ENCODE data around the gene PLEKHB1.

PLEKHB1 gene

DNA sequence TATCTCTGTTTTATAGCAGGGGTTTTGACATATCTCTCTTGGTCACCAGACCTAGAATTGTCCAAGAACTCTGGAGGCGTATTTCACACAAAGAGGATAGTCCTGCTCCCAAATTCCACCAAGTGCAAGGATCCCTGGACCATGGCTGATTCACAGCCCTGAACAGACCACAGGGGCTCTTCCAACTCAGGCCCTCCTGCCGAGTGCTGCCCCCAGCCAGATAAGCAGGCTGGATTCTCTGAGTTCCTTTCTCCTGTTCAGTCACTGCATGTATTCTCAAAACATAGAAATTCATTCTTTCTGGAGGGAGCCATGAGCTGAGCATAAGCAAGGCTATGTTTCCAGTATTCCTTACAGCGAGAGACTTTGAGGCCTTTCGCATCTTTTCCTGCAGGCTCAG lies 13.4 kb upstream of the PLEKHB1 start:
- Histone ChIP-seq H3K27me3 (ENCODE audit: control insufficient read depth, insufficient read depth, low read length) (peaks cover 23% of the 10 kb centered on the region), H3K9me3 (ENCODE audit: control insufficient read depth, insufficient read depth, low read depth, low read length) (no peaks in the 10 kb centered on the region; the same call in 1 of the 2 replicates), H3K9ac (ENCODE audit: low read length) (no peak overlapping the region), H3K27ac (ENCODE audit: low read depth, low read length) (no peak overlapping the region), H3K4me3 (ENCODE audit: low read depth, low read length) (no peak overlapping the region), H3K36me3 (ENCODE audit: control insufficient read depth, insufficient read depth, low read length) (no peaks in the 10 kb centered on the region), H3K4me1 (ENCODE audit: control insufficient read depth, insufficient read depth, low read length) (peaks cover 28% of the 10 kb centered on the region)

DNA sequence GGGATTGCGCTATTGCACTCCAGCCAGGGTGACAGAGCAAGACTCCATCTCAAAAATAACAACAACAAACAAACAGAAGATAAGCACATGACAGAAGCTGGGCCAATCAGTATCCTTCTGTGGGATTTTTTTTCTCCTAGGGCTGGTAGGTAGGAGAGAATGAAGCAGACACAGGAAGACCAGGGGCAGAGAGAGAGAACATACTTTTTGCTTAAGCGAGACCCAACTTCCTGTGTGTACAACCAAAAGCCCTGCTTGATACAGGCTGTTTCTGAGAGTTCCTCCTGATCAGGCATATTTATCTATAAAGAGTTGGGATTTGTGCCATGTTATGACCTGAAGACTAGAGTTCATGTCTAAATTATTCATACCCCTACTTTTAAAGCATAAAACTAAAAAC lies 12.4 kb upstream of the PLEKHB1 start:
- H3K9ac ChIP-seq (ENCODE audit: low read length) = no peak overlapping the region
- H3K9me3 ChIP-seq (ENCODE audit: control insufficient read depth, insufficient read depth, low read depth, low read length) = no peaks in the 10 kb centered on the region; the same call in 1 of the 2 replicates
- H3K4me1 ChIP-seq (ENCODE audit: control insufficient read depth, insufficient read depth, low read length) = peaks cover 21% of the 10 kb centered on the region
- H3K27me3 ChIP-seq (ENCODE audit: control insufficient read depth, insufficient read depth, low read length) = peaks cover 17% of the 10 kb centered on the region
- no peak overlapping the region for H3K27ac ChIP-seq (ENCODE audit: low read depth, low read length)
- no peak overlapping the region for H3K4me3 ChIP-seq (ENCODE audit: low read depth, low read length)
- H3K36me3 ChIP-seq (ENCODE audit: control insufficient read depth, insufficient read depth, low read length) = no peaks in the 10 kb centered on the region

DNA sequence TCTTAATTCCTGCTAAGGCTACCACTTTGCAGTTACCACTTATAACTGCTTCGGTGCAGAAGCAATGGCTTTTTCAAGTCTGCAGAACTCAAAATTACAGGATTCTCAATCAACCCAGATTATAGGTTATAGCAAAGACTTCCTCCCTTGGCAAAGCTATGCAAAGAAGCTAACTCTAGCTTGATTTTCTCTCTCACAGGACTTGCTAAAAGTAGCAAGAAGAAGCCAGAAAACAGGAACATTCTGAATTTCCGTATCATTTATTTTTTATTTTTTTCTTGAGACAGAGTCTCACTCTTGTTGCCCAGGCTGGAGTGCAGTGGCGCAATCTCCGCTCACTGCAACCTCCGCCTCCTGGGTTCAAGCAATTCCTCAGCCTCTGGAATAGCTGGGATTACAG lies 10.7 kb upstream of the PLEKHB1 start:
- H3K27ac ChIP-seq (ENCODE audit: low read depth, low read length) = no peak overlapping the region
- no peak overlapping the region for H3K9ac ChIP-seq (ENCODE audit: low read length)
- no peak overlapping the region for H3K4me3 ChIP-seq (ENCODE audit: low read depth, low read length)
- H3K27me3 ChIP-seq (ENCODE audit: control insufficient read depth, insufficient read depth, low read length) = peaks cover 2% of the 10 kb centered on the region
- H3K9me3 ChIP-seq (ENCODE audit: control insufficient read depth, insufficient read depth, low read depth, low read length) = no peaks in the 10 kb centered on the region; the same call in 1 of the 2 replicates
- H3K4me1 ChIP-seq (ENCODE audit: control insufficient read depth, insufficient read depth, low read length) = peaks cover 7% of the 10 kb centered on the region; the same call in 1 of the 2 replicates
- H3K36me3 ChIP-seq (ENCODE audit: control insufficient read depth, insufficient read depth, low read length) = no peaks in the 10 kb centered on the region

DNA sequence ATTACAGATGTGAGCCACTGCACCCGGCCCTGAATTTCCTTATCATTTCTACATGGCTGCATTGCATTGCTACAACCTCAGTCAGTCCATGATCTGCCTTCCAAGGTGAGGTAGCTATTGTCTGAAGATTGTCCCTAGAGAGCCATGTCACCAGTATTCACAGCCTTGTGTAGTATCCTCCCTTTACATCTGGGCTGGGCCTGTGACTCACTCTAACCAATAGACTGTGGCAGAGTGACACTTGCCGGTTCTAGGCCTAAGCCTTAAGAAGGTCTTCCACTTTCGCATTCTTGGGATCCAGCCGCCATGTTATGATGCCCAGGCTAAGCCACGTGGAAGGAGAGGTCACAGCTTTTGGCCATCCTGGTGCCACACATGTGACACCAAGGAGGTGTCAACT lies 10.1 kb upstream of the PLEKHB1 start:
- Histone ChIP-seq H3K4me3 (ENCODE audit: low read depth, low read length) (no peak overlapping the region), H3K4me1 (ENCODE audit: control insufficient read depth, insufficient read depth, low read length) (peaks cover 7% of the 10 kb centered on the region; the same call in 1 of the 2 replicates), H3K9me3 (ENCODE audit: control insufficient read depth, insufficient read depth, low read depth, low read length) (no peaks in the 10 kb centered on the region; the same call in 1 of the 2 replicates), H3K27ac (ENCODE audit: low read depth, low read length) (no peak overlapping the region), H3K36me3 (ENCODE audit: control insufficient read depth, insufficient read depth, low read length) (no peaks in the 10 kb centered on the region), H3K27me3 (ENCODE audit: control insufficient read depth, insufficient read depth, low read length) (no peaks in the 10 kb centered on the region), H3K9ac (ENCODE audit: low read length) (no peak overlapping the region)

DNA sequence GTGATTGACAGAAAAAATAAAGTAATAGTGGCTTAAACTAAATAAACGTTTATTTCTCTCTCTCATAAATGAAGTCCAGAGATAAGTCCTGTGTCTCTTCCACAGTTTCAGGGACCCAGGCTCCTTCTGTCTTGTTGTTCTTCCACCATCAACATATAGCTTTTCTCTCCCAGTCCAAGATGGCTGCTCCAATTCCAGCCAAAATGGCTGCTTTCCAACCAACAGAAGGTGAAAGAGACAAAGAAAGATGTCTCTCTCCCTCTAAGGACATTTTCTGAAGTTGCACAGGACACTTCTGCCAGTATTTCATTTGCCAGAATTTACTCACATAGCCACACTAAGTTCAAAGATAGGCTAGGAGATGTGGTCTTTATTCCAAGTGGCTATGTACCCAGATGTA lies 9.4 kb upstream of the PLEKHB1 start:
- Histone ChIP-seq H3K27me3 (ENCODE audit: control insufficient read depth, insufficient read depth, low read length) (no peaks in the 10 kb centered on the region), H3K4me1 (ENCODE audit: control insufficient read depth, insufficient read depth, low read length) (peaks cover 7% of the 10 kb centered on the region; the same call in 1 of the 2 replicates), H3K9ac (ENCODE audit: low read length) (no peak overlapping the region), H3K9me3 (ENCODE audit: control insufficient read depth, insufficient read depth, low read depth, low read length) (no peaks in the 10 kb centered on the region; the same call in 1 of the 2 replicates), H3K27ac (ENCODE audit: low read depth, low read length) (no peak overlapping the region), H3K4me3 (ENCODE audit: low read depth, low read length) (no peak overlapping the region), H3K36me3 (ENCODE audit: control insufficient read depth, insufficient read depth, low read length) (no peaks in the 10 kb centered on the region)

DNA sequence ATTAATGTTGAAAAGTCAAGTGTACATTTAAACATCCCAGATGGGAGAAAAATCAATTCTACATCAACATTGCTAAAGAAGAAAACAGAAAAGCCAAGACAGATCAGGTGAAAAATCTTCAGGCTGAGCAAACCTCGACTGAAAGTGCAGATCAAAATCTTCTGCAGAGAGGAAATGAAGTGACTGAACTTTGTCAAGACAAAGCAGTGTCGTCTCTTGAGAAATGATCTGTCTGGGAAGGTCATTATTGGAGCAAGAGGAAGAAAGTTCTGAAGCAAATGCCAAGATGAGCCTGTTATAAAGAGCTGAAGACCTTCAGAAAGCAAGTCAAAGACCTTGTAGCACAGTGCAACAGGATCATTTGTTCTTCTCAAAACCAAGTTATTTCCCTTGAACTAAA lies 5.8 kb upstream of the PLEKHB1 start:
- Histone ChIP-seq H3K4me1 (ENCODE audit: control insufficient read depth, insufficient read depth, low read length) (peaks cover 7% of the 10 kb centered on the region), H3K4me3 (ENCODE audit: low read depth, low read length) (no peak overlapping the region), H3K27ac (ENCODE audit: low read depth, low read length) (no peak overlapping the region), H3K9ac (ENCODE audit: low read length) (no peak overlapping the region), H3K27me3 (ENCODE audit: control insufficient read depth, insufficient read depth, low read length) (peaks cover 7% of the 10 kb centered on the region), H3K9me3 (ENCODE audit: control insufficient read depth, insufficient read depth, low read depth, low read length) (no peaks in the 10 kb centered on the region), H3K36me3 (ENCODE audit: control insufficient read depth, insufficient read depth, low read length) (no peaks in the 10 kb centered on the region)

DNA sequence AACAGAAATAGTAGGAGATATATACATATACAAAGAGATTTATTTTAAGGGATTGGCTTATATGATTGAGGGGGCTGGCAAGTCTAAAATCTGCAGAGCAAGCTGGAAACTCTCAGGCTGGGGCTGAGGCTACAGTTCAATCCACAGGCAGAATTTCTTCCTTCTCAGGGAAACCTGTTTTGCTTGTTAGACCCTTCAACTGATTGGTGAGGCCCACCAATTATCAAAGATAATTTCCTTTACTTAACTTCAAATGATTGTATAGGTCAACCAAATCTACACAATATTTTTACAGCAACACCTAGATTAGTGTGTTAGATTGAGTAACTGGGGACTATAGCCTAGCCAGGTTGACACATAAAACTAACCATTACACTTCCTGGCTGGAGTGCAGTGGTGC lies 4.7 kb upstream of the PLEKHB1 start:
- H3K9ac ChIP-seq (ENCODE audit: low read length) = no peak overlapping the region
- H3K4me1 ChIP-seq (ENCODE audit: control insufficient read depth, insufficient read depth, low read length) = peaks cover 17% of the 10 kb centered on the region
- peaks cover 11% of the 10 kb centered on the region for H3K27me3 ChIP-seq (ENCODE audit: control insufficient read depth, insufficient read depth, low read length)
- no peaks in the 10 kb centered on the region for H3K36me3 ChIP-seq (ENCODE audit: control insufficient read depth, insufficient read depth, low read length)
- H3K9me3 ChIP-seq (ENCODE audit: control insufficient read depth, insufficient read depth, low read depth, low read length) = no peaks in the 10 kb centered on the region
- H3K27ac ChIP-seq (ENCODE audit: low read depth, low read length) = no peak overlapping the region
- H3K4me3 ChIP-seq (ENCODE audit: low read depth, low read length) = no peak overlapping the region

DNA sequence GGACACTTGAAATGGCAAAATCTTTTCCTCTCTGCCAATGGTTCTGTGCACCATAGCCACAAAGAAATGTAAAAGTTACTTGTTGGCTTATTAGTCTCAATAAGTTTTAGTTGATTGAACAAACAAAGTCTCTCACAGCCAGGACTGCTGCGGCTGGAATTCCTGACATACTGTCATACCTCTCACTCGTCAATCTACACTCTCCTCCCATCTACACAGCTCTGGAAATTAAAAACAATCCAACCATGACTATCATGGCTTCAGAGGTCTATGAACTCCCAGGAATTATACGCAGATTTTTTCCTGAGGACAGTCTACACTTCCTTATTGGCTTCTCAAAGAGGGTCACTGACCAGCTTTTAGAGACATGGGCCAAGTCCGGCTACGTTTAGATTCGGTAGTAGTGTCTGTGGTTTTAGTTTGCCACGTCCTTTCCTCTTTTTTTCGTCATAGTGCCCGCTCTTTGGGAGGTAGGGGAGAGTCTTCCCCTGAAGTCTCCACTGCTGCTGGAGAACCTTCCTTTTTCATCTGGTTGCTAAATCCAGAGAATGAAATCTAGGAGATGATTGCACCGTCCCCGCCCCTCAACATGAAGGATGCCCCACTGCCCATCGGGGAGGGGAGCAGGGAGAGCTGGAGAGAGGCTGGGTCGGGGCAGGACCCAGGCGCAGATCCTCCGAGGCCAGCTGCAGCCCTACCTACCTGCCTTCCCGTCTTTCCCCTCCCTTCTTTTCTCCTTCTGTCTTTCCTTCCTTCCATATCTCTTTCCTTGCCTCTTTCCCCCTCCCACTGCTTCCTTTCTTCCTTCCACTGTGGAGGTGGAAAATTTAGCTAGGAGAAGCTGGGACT lies 1.0 kb upstream of the PLEKHB1 start:
- H3K36me3 ChIP-seq (ENCODE audit: control insufficient read depth, insufficient read depth, low read length) = no peaks in the 10 kb centered on the region
- peak overlapping the region; percentile 37 for H3K9ac ChIP-seq (ENCODE audit: low read length)
- no peaks in the 10 kb centered on the region for H3K9me3 ChIP-seq (ENCODE audit: control insufficient read depth, insufficient read depth, low read depth, low read length)
- peaks cover 21% of the 10 kb centered on the region for H3K27me3 ChIP-seq (ENCODE audit: control insufficient read depth, insufficient read depth, low read length)
- H3K27ac ChIP-seq (ENCODE audit: low read depth, low read length) = no peak overlapping the region
- H3K4me3 ChIP-seq (ENCODE audit: low read depth, low read length) = peak overlapping the region; percentile 71
- H3K4me1 ChIP-seq (ENCODE audit: control insufficient read depth, insufficient read depth, low read length) = peaks cover 39% of the 10 kb centered on the region

DNA sequence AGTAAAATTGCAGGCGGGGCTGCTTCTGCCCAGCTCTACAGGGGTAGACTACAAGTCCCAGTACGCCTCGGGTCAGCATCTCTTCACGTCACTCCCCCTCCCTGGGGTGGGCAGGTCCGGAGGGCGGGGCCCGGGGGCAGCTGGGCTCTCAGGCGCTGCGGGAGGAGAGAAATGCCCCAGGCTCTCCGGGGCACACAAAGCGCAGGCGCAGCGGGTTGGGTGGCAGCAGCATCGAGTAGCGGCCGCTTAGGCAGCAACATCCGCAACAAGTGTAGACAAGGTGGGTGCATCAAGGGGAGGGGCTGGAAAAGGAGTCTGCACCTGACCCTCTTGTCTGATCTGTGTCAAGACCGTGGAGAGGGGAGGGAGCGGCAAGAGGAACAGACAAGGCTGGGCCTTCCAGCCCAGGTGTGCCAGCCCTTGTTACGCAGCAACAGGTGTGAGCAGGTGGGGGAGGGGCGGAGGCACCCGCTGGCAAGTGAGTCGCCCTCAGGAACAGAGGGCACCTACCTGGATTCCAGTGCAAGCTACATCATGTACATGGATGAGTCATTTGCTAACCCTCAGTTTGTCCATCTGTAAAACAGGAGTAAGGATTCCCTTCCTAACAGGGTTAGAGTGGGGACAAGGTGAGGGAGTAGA lies 1.2 kb downstream of the PLEKHB1 start:
- Histone ChIP-seq H3K9ac (ENCODE audit: low read length) (peak overlapping the region; percentile 9), H3K9me3 (ENCODE audit: control insufficient read depth, insufficient read depth, low read depth, low read length) (no peaks in the 10 kb centered on the region), H3K36me3 (ENCODE audit: control insufficient read depth, insufficient read depth, low read length) (no peaks in the 10 kb centered on the region), H3K4me3 (ENCODE audit: low read depth, low read length) (peak overlapping the region; percentile 58), H3K27me3 (ENCODE audit: control insufficient read depth, insufficient read depth, low read length) (peaks cover 21% of the 10 kb centered on the region), H3K4me1 (ENCODE audit: control insufficient read depth, insufficient read depth, low read length) (peaks cover 48% of the 10 kb centered on the region), H3K27ac (ENCODE audit: low read depth, low read length) (no peak overlapping the region)

DNA sequence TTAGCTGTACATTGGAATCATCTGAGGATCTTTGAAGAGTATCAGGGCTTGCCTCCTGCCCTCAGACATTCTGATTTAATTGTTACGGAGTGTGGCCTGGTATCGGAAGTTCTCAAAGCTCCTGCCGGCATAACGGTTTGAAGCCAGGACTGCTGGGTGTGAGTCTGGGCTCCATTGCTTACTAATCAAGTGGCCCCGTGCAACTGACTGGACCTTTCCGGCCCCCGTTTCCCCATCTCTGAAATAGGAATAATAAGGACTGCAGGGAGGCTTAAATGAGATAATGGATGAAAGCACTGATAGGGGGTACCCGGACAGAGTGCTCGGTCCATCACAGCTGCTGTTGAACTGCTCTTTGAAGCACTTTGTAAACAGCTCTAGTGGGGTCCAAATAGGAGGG lies 1.7 kb downstream of the PLEKHB1 start:
- H3K9me3 ChIP-seq (ENCODE audit: control insufficient read depth, insufficient read depth, low read depth, low read length) = no peaks in the 10 kb centered on the region
- peak overlapping the region; percentile 58 for H3K4me3 ChIP-seq (ENCODE audit: low read depth, low read length)
- peaks cover 21% of the 10 kb centered on the region for H3K27me3 ChIP-seq (ENCODE audit: control insufficient read depth, insufficient read depth, low read length)
- H3K4me1 ChIP-seq (ENCODE audit: control insufficient read depth, insufficient read depth, low read length) = peaks cover 48% of the 10 kb centered on the region
- no peak overlapping the region for H3K27ac ChIP-seq (ENCODE audit: low read depth, low read length)
- no peak overlapping the region for H3K9ac ChIP-seq (ENCODE audit: low read length)
- H3K36me3 ChIP-seq (ENCODE audit: control insufficient read depth, insufficient read depth, low read length) = no peaks in the 10 kb centered on the region

DNA sequence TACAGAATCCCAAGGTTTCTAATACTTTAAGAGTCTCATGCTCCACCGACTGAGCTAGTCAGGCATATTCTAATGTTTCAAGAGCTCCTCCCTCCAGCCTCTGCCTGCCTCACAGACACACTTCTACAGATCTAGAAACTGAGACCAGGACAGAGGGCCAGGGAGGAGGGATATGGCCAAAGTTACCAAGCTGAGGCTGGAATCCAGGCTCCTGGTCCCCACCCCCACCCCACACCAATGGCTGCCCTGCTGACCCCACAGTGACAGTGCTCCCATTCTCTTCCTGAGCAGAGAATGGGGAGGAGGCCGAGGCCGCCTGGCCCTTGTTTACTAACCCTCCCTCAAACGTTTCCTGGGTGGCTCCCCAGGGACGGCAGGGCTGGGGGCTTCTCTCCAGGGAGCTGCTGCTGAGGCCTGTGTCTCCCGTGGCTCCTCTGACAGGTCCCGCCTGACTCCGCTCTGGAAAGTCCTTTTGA lies 2.2 kb downstream of the PLEKHB1 start:
- Histone ChIP-seq H3K9me3 (ENCODE audit: control insufficient read depth, insufficient read depth, low read depth, low read length) (no peaks in the 10 kb centered on the region), H3K4me3 (ENCODE audit: low read depth, low read length) (no peak overlapping the region), H3K9ac (ENCODE audit: low read length) (no peak overlapping the region), H3K27me3 (ENCODE audit: control insufficient read depth, insufficient read depth, low read length) (peaks cover 21% of the 10 kb centered on the region), H3K36me3 (ENCODE audit: control insufficient read depth, insufficient read depth, low read length) (no peaks in the 10 kb centered on the region), H3K4me1 (ENCODE audit: control insufficient read depth, insufficient read depth, low read length) (peaks cover 48% of the 10 kb centered on the region), H3K27ac (ENCODE audit: low read depth, low read length) (no peak overlapping the region)

Data from HUES6 (cell line).